ENCODE data around the gene OPTN.

- TF ChIP-seq POLR2A (IDR thresholded peaks at IDR 0.05) (no peak), CTCF (IDR thresholded peaks at IDR 0.05) (no peak)
These were observed 20.2 kb upstream of the OPTN start for GRCh38 chr10:13079776-13080050.

Measured in gastroesophageal sphincter (tissue), 3 donors.